ENCODE data around the gene WNT4.
A peak's percentile ranks its signal among the peaks of the same experiment; 100 is the strongest.

Gene WNT4

DNA sequence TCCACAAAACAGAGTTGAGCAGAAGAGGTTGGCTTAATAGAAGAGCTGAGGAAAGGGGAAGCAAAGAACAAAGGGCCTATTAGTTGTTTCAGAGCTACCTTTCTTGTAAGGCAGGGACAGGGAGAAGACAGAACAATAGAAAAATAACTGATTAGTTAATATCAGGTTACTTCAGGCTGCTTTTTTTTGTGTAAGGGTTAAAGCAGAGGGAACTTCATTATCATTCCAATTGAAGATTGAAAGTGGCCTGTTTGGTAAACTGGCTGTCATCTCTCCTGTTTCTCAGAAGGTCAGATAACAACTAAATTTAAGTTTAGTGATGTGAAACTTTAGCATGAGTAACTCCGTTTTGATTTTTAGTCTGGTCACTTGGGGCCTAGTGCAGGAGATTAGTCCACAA is 68.1 kb downstream of the WNT4 start:
- Histone ChIP-seq H3F3A (ENCODE audit: insufficient read depth, low read length) (no peaks in the 10 kb centered on the region), H3K4me1 (ENCODE audit: insufficient read depth, low read length, severe bottlenecking) (peaks cover 42% of the 10 kb centered on the region), H3K36me3 (ENCODE audit: insufficient read depth, low read length) (peaks cover 61% of the 10 kb centered on the region), H3K27me3 (ENCODE audit: insufficient read depth, low read length) (no peaks in the 10 kb centered on the region), H3K4me2 (ENCODE audit: low read length) (peak overlapping the region; percentile 10; the same call in 1 of the 2 replicates), H3K9me2 (ENCODE audit: low read depth, low read length) (no peaks in the 10 kb centered on the region), H3K27ac (ENCODE audit: low read depth, low read length, poor library complexity, severe bottlenecking) (peak overlapping the region; percentile 48), H3K9me3 (ENCODE audit: low read length) (0 out of 2 replicates have a peak, but pooled peaks cover 2% of the 10 kb centered on the region), H2AFZ (ENCODE audit: low read length) (no peak overlapping the region), H3K9ac (ENCODE audit: low read length) (no peak overlapping the region; the same call in 1 of the 2 replicates), H3K79me2 (ENCODE audit: insufficient read depth, low read length) (peaks cover 98% of the 10 kb centered on the region), H3K4me3 (ENCODE audit: low read depth, low read length, poor library complexity, severe bottlenecking) (no peak overlapping the region), H4K20me1 (ENCODE audit: insufficient read depth, low read length) (no peaks in the 10 kb centered on the region; the same call in 1 of the 2 replicates)
- no peak for TF ChIP-seq EZH2 (IDR thresholded peaks at IDR 0.05; ENCODE audit: borderline replicate concordance, low read length)
- TF ChIP-seq, protein P1, sequence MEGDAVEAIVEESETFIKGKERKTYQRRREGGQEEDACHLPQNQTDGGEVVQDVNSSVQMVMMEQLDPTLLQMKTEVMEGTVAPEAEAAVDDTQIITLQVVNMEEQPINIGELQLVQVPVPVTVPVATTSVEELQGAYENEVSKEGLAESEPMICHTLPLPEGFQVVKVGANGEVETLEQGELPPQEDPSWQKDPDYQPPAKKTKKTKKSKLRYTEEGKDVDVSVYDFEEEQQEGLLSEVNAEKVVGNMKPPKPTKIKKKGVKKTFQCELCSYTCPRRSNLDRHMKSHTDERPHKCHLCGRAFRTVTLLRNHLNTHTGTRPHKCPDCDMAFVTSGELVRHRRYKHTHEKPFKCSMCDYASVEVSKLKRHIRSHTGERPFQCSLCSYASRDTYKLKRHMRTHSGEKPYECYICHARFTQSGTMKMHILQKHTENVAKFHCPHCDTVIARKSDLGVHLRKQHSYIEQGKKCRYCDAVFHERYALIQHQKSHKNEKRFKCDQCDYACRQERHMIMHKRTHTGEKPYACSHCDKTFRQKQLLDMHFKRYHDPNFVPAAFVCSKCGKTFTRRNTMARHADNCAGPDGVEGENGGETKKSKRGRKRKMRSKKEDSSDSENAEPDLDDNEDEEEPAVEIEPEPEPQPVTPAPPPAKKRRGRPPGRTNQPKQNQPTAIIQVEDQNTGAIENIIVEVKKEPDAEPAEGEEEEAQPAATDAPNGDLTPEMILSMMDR (IDR thresholded peaks at IDR 0.05; ENCODE audit: low read length): no peak

DNA sequence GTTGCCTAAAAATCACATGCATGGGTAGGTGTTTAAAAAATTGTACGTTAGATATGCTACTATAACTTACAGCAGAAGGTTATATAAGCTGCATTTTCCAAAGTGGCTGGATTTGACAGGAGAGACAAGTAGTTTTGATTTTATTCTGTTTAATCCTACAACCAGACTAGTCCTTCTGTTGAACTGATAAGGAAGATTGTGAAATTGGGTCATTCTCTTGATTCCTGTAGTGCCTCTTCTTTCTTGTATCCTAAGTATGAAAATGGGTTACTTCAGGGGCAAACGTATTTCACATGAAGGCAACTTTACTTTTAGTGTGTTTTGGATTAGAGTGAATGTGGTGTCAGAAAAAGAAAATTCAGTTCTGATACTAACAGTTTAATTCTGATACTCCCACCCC is 71.4 kb downstream of the WNT4 start:
- Histone ChIP-seq H3K36me3 (ENCODE audit: insufficient read depth, low read length) (peaks cover 52% of the 10 kb centered on the region), H4K20me1 (ENCODE audit: insufficient read depth, low read length) (no peaks in the 10 kb centered on the region; the same call in 1 of the 2 replicates), H3K9ac (ENCODE audit: low read length) (no peak overlapping the region), H3K9me2 (ENCODE audit: low read depth, low read length) (no peaks in the 10 kb centered on the region), H3F3A (ENCODE audit: insufficient read depth, low read length) (no peaks in the 10 kb centered on the region), H3K4me1 (ENCODE audit: insufficient read depth, low read length, severe bottlenecking) (peaks cover 25% of the 10 kb centered on the region), H3K4me3 (ENCODE audit: low read depth, low read length, poor library complexity, severe bottlenecking) (no peak overlapping the region), H3K27ac (ENCODE audit: low read depth, low read length, poor library complexity, severe bottlenecking) (no peak overlapping the region), H3K9me3 (ENCODE audit: low read length) (0 out of 2 replicates have a peak, but pooled peaks cover 2% of the 10 kb centered on the region), H3K27me3 (ENCODE audit: insufficient read depth, low read length) (no peaks in the 10 kb centered on the region), H2AFZ (ENCODE audit: low read length) (no peak overlapping the region), H3K79me2 (ENCODE audit: insufficient read depth, low read length) (peaks cover 100% of the 10 kb centered on the region), H3K4me2 (ENCODE audit: low read length) (no peak overlapping the region)
- TF ChIP-seq EZH2 (IDR thresholded peaks at IDR 0.05; ENCODE audit: borderline replicate concordance, low read length): no peak
- TF ChIP-seq, protein P1 (IDR thresholded peaks at IDR 0.05; ENCODE audit: low read length): no peak

All from OCI-LY1 (cell line).